ENCODE measurements around the gene MGST1.

The MGST1 gene

DNA sequence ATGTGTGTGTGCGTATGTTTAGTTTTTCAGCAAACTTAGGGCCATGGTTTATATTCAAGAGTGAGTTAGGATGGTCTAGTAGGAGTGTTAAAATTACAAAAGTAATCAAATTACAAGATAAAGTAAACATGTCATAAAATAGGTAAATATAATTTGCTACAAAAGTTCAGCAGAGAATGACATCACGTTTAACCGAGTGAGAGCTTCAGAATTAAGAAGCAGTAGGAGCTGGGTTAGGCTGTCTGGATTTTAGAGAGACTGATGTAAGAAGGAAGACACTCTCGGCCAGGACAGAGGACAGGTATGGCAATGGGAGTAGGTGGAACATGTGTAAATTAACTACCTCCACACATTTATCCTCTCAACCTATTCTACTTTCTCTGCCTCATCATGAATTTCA, 11.6 kb upstream of the MGST1 start:
- H3K14ac ChIP-seq (ENCODE audit: low read length), result no peak overlapping the region
- H2BK120ac ChIP-seq (ENCODE audit: insufficient read depth, low read length, poor library complexity), result no peak overlapping the region
- no peak overlapping the region for H2AK5ac ChIP-seq (ENCODE audit: low read length)
- no peak overlapping the region for H3K27ac ChIP-seq (ENCODE audit: low read depth, low read length)
- H3K23ac ChIP-seq (ENCODE audit: low read length), result no peak overlapping the region
- no peak overlapping the region for H3K18ac ChIP-seq (ENCODE audit: low read length)
- H4K8ac ChIP-seq (ENCODE audit: low read depth, low read length), result no peak overlapping the region
- no peaks in the 10 kb centered on the region for H3K27me3 ChIP-seq (ENCODE audit: insufficient read depth, low read length)
- no peak overlapping the region for H2AFZ ChIP-seq (ENCODE audit: insufficient read depth, low read length, poor library complexity)
- H3K9ac ChIP-seq (ENCODE audit: low read length), result no peak overlapping the region
- no peak for DNase-seq
- no peak overlapping the region for H4K12ac ChIP-seq (ENCODE audit: low read depth, low read length)
- H3K36me3 ChIP-seq (ENCODE audit: control insufficient read depth in 1 of 2, insufficient read depth in 2 of 2, low read length in 2 of 2), result no peaks in the 10 kb centered on the region
- no peaks in the 10 kb centered on the region for H3K4me1 ChIP-seq (ENCODE audit: control insufficient read depth in 1 of 2, insufficient read depth in 2 of 2, low read length in 2 of 2)
- no peak overlapping the region for H4K91ac ChIP-seq (ENCODE audit: low read depth, low read length)
- no peak overlapping the region for H3K4me2 ChIP-seq (ENCODE audit: low read length)
- H2BK12ac ChIP-seq (ENCODE audit: low read length), result no peak overlapping the region
- no peaks in the 10 kb centered on the region for H3K79me1 ChIP-seq (ENCODE audit: low read length)
- H2BK5ac ChIP-seq (ENCODE audit: low read depth, low read length, poor library complexity), result no peak overlapping the region
- WGBS (ENCODE audit: extremely low coverage, insufficient coverage, insufficient read length), result no CpG with 5 or more reads among the region's 4 CpGs
- no peak overlapping the region for H3K4me3 ChIP-seq (ENCODE audit: low read depth, low read length)
- no peaks in the 10 kb centered on the region for H3K79me2 ChIP-seq (ENCODE audit: control insufficient read depth, insufficient read depth, low read length, poor library complexity)
- no peaks in the 10 kb centered on the region for H3K9me3 ChIP-seq (ENCODE audit: insufficient read depth, low read depth, low read length)
- H3K4ac ChIP-seq (ENCODE audit: low read depth, low read length), result no peak overlapping the region

DNA sequence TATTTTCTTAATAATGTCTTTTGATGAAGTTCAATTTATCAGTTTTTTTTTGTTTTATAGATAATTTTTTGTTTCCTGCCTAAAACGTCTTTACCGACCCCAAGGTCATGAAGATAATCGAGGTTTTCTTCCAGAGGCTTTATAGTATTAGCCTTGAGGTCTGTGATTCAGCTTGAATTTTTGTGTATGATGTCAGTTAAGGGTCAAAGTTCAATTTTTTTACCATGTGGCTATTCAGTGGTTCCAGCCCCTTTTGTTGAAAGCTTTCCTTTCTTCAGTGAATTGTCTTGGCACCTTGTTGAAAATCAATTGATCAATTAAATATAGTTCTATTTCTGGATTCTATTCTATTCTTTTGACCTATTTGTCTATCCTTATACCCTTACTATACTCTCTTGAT, 3.2 kb upstream of the MGST1 start:
- no peak overlapping the region for H2AFZ ChIP-seq (ENCODE audit: insufficient read depth, low read length, poor library complexity)
- peaks cover 7 to 10% of the 10 kb centered on the region in 2 experiments for H3K4me1 ChIP-seq (ENCODE audit: control insufficient read depth in 1 of 2, insufficient read depth in 2 of 2, low read length in 2 of 2)
- H3K79me1 ChIP-seq (ENCODE audit: low read length), result peaks cover 11% of the 10 kb centered on the region
- H3K18ac ChIP-seq (ENCODE audit: low read length), result no peak overlapping the region
- peaks cover 7% of the 10 kb centered on the region for H3K79me2 ChIP-seq (ENCODE audit: control insufficient read depth, insufficient read depth, low read length, poor library complexity)
- H3K27ac ChIP-seq (ENCODE audit: low read depth, low read length), result no peak overlapping the region
- no peak overlapping the region for H4K12ac ChIP-seq (ENCODE audit: low read depth, low read length)
- H2AK5ac ChIP-seq (ENCODE audit: low read length), result no peak overlapping the region
- H3K23ac ChIP-seq (ENCODE audit: low read length), result no peak overlapping the region
- no peak overlapping the region for H2BK120ac ChIP-seq (ENCODE audit: insufficient read depth, low read length, poor library complexity)
- no peak overlapping the region for H2BK5ac ChIP-seq (ENCODE audit: low read depth, low read length, poor library complexity)
- H3K9me3 ChIP-seq (ENCODE audit: insufficient read depth, low read depth, low read length), result no peaks in the 10 kb centered on the region
- H3K4ac ChIP-seq (ENCODE audit: low read depth, low read length), result no peak overlapping the region
- H3K4me3 ChIP-seq (ENCODE audit: low read depth, low read length), result no peak overlapping the region
- H3K9ac ChIP-seq (ENCODE audit: low read length), result no peak overlapping the region
- no peak overlapping the region for H4K8ac ChIP-seq (ENCODE audit: low read depth, low read length)
- no CpG with 5 or more reads among the region's 3 CpGs for WGBS (ENCODE audit: extremely low coverage, insufficient coverage, insufficient read length)
- DNase-seq, result no peak
- H3K4me2 ChIP-seq (ENCODE audit: low read length), result no peak overlapping the region
- no peak overlapping the region for H4K91ac ChIP-seq (ENCODE audit: low read depth, low read length)
- no peak overlapping the region for H2BK12ac ChIP-seq (ENCODE audit: low read length)
- no peaks in the 10 kb centered on the region for H3K27me3 ChIP-seq (ENCODE audit: insufficient read depth, low read length)
- no peaks in the 10 kb centered on the region for H3K36me3 ChIP-seq (ENCODE audit: control insufficient read depth in 1 of 2, insufficient read depth in 2 of 2, low read length in 2 of 2)
- H3K14ac ChIP-seq (ENCODE audit: low read length), result no peak overlapping the region

DNA sequence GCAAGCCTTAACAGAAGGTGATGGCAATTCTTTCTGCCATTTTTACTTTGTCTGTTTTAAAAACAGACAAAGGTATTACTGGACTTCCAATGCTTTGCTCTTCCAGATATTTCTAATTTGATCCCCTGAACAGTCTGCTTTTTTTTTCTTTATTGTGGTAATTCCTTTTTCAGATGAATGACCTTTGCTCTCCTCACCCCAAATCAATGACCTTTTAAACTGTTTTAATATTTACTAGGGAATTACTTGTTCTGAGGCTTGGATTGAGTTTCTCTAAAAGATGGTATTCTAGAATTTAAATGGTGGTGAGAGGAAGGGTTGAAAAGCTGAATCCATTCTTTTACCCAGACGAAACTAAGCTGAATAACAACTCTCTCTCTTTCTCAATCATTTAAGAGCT, 2.3 kb upstream of the MGST1 start:
- H3K9ac ChIP-seq (ENCODE audit: low read length), result no peak overlapping the region
- no peak overlapping the region for H3K4me3 ChIP-seq (ENCODE audit: low read depth, low read length)
- H3K27ac ChIP-seq (ENCODE audit: low read depth, low read length), result no peak overlapping the region
- H4K8ac ChIP-seq (ENCODE audit: low read depth, low read length), result no peak overlapping the region
- H4K91ac ChIP-seq (ENCODE audit: low read depth, low read length), result no peak overlapping the region
- DNase-seq, result no peak
- no peak overlapping the region for H3K18ac ChIP-seq (ENCODE audit: low read length)
- H3K79me2 ChIP-seq (ENCODE audit: control insufficient read depth, insufficient read depth, low read length, poor library complexity), result peaks cover 7% of the 10 kb centered on the region
- no peak overlapping the region for H2AFZ ChIP-seq (ENCODE audit: insufficient read depth, low read length, poor library complexity)
- H3K23ac ChIP-seq (ENCODE audit: low read length), result no peak overlapping the region
- H4K12ac ChIP-seq (ENCODE audit: low read depth, low read length), result no peak overlapping the region
- no peak overlapping the region for H2BK120ac ChIP-seq (ENCODE audit: insufficient read depth, low read length, poor library complexity)
- no peak overlapping the region for H3K4me2 ChIP-seq (ENCODE audit: low read length)
- no peaks in the 10 kb centered on the region for H3K36me3 ChIP-seq (ENCODE audit: control insufficient read depth in 1 of 2, insufficient read depth in 2 of 2, low read length in 2 of 2)
- no peak overlapping the region for H2BK12ac ChIP-seq (ENCODE audit: low read length)
- H3K27me3 ChIP-seq (ENCODE audit: insufficient read depth, low read length), result no peaks in the 10 kb centered on the region
- H2AK5ac ChIP-seq (ENCODE audit: low read length), result no peak overlapping the region
- H3K14ac ChIP-seq (ENCODE audit: low read length), result no peak overlapping the region
- WGBS (ENCODE audit: extremely low coverage, insufficient coverage, insufficient read length), result no CpG with 5 or more reads among the region's 1 CpG
- no peak overlapping the region for H3K4ac ChIP-seq (ENCODE audit: low read depth, low read length)
- H2BK5ac ChIP-seq (ENCODE audit: low read depth, low read length, poor library complexity), result no peak overlapping the region
- H3K79me1 ChIP-seq (ENCODE audit: low read length), result peaks cover 11% of the 10 kb centered on the region
- peaks cover 7 to 10% of the 10 kb centered on the region in 2 experiments for H3K4me1 ChIP-seq (ENCODE audit: control insufficient read depth in 1 of 2, insufficient read depth in 2 of 2, low read length in 2 of 2)
- no peaks in the 10 kb centered on the region for H3K9me3 ChIP-seq (ENCODE audit: insufficient read depth, low read depth, low read length)

DNA sequence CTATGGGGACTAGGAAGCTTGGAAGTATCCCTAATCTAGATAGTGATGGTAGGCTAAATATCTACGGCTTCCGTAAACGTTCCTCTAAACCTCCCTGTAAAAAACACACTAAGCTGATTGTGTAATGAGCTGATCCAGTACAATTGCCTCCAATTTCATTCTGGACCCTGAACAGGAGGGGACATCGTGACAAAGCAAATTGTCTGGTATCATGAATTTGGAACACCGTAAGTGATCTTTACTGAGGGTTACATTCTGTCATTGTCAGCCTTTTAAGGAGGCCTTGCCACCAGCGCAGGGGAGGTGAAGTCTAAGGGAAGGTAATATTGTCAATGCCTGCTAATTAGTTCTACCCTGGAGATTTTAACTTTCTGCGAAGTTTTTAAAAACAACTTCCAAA, 487 bp upstream of the MGST1 start:
- no peaks in the 10 kb centered on the region for H3K27me3 ChIP-seq (ENCODE audit: insufficient read depth, low read length)
- peaks cover 7% of the 10 kb centered on the region for H3K79me2 ChIP-seq (ENCODE audit: control insufficient read depth, insufficient read depth, low read length, poor library complexity)
- H3K9ac ChIP-seq (ENCODE audit: low read length), result no peak overlapping the region
- H3K4ac ChIP-seq (ENCODE audit: low read depth, low read length), result peak overlapping the region; percentile 1
- H2BK120ac ChIP-seq (ENCODE audit: insufficient read depth, low read length, poor library complexity), result no peak overlapping the region
- peaks cover 11% of the 10 kb centered on the region for H3K79me1 ChIP-seq (ENCODE audit: low read length)
- peaks cover 7 to 10% of the 10 kb centered on the region in 2 experiments for H3K4me1 ChIP-seq (ENCODE audit: control insufficient read depth in 1 of 2, insufficient read depth in 2 of 2, low read length in 2 of 2)
- no peaks in the 10 kb centered on the region for H3K9me3 ChIP-seq (ENCODE audit: insufficient read depth, low read depth, low read length)
- H2AFZ ChIP-seq (ENCODE audit: insufficient read depth, low read length, poor library complexity), result no peak overlapping the region
- peak overlapping the region; percentile 78 for H4K8ac ChIP-seq (ENCODE audit: low read depth, low read length)
- H3K14ac ChIP-seq (ENCODE audit: low read length), result no peak overlapping the region
- H4K12ac ChIP-seq (ENCODE audit: low read depth, low read length), result no peak overlapping the region
- H3K23ac ChIP-seq (ENCODE audit: low read length), result no peak overlapping the region
- DNase-seq, result no peak
- no peak overlapping the region for H3K18ac ChIP-seq (ENCODE audit: low read length)
- H3K27ac ChIP-seq (ENCODE audit: low read depth, low read length), result no peak overlapping the region
- no peaks in the 10 kb centered on the region for H3K36me3 ChIP-seq (ENCODE audit: control insufficient read depth in 1 of 2, insufficient read depth in 2 of 2, low read length in 2 of 2)
- no peak overlapping the region for H4K91ac ChIP-seq (ENCODE audit: low read depth, low read length)
- no peak overlapping the region for H2BK5ac ChIP-seq (ENCODE audit: low read depth, low read length, poor library complexity)
- WGBS (ENCODE audit: extremely low coverage, insufficient coverage, insufficient read length), result no CpG with 5 or more reads among the region's 7 CpGs
- no peak overlapping the region for H2AK5ac ChIP-seq (ENCODE audit: low read length)
- H3K4me3 ChIP-seq (ENCODE audit: low read depth, low read length), result no peak overlapping the region
- H3K4me2 ChIP-seq (ENCODE audit: low read length), result peak overlapping the region; percentile 64
- H2BK12ac ChIP-seq (ENCODE audit: low read length), result peak overlapping the region; percentile 30
